Glomerular visceral epithelial cell (primary cell): Measurements from ENCODE around the gene BIVM.

ENCODE experiments used
- DNase-seq: peaks from one replicate; pipeline ENCODE4 v3.0.0-alpha.2; 2016; ENCODE audit errors: extremely low spot score

The BIVM gene

GRCh38 chr13:102784483-102784882 is 14.4 kb upstream of the BIVM start:
- DNase-seq: no peak

GRCh38 chr13:102788683-102789082 is 10.2 kb upstream of the BIVM start:
- DNase-seq: no peak

- no peak for DNase-seq
These were observed 6.5 kb upstream of the BIVM start for GRCh38 chr13:102792396-102792795.

DNA sequence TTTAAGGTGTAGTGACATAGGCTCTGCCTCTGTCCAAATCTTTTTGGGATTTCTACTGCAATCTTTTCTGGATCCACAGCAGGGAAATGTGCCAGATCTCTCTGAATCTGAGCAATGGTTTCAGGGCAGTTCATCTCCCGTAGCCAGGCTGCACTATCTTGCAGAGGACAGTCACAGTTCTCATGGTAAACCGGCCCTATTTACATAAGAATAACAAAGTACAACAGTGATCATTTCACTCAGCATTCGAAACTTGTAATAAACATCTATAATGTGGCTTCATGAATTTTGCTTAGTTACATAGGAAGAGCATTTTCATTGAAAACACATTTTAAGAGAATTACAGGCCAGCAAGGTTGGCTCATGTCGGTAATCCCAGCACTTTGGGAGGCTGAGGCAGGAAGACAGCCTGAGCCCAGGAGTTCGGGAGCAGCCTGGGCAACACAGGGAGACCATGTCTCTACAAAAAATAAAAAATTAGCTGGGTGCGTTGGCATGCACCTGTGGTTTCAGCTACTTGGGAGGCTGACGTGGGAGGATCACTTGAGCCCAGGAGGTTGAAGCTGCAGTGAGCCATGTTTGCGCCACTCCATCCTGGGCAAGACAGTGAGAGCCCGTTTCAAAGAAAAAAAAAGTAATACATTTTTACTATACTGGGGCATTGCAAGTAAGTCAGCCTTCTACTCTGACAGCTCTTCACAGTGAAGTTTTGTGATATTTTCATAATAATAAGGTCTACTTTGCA is 5.1 kb upstream of the BIVM start:
- no peak for DNase-seq

DNA sequence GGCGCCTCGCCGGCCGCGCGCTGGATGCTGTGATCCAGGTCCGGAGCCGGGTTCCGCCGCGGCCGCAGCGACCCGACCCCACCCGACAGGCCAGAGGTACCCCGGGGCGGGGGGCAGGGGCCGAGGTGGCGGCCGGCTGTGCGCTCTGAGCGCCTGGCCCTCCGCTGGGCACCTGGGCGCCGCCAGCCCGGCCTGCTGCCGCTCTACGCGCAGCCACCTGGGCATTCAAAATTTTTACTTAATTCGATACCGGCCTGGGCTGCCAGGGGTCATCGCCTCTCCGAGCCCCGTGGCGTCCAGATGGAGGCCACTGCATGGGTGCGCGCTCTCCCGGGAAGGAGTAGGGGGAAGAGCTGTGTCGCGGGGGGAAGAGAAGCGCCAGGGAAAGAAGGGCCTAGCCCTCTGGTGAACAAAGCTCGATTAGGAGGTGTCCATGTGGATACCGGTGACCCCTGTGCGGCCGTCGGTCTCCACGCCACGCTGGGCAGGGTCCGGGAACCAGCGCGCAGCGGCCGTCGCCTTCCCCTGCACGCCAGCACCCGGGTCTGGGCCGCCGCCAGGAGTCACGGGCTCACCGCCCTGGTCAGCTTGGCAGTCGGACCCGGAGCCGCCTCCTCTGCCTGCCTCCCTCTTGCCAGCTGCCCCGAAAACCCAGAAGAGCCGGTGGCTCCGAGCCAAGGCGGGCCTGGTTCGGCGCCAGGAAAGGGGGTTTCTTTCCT is 666 bp downstream of the BIVM start:
- DNase-seq: no peak

DNA sequence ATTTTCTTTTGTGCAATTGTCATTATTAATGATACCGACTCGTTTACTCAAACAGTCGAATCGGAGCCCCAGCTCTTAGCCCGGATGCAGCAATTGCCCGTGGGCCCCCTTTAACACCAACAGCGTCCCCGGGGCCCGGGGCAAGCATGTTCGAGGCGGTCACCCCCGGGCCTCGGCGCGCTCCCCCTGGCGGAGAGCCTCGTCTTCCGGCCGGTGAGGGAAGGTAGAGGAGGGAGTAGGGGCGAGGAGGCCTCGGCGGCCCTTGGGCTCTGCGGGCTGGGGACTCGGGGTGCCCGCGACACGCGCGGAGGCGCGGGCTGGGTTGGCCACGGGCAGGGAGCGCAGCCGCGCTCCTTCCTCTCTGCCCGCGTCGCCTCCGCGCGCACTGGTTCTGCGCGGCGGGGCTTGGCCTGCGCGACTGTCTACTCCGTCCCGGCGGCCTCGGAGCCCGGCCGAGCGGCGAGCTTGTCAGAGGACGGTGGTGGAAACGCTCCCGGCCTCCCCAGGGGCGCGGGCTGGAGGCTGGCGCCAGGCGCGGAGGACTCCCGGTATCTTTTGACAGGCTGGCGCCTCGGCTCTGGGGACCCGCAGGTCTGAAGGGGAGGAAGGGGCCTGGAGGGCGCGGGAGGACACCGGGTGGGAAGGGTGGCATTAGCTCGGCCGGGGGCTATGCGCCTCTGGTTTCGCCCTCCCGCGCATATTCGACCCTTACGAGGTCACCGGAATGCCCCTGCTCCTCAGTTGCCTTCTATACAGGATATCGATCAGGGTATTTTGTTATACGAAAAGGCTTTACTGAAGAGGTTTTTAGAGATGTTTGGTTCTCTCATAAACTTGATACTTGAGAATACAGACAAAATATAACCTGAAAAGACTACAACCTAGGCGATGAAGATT is 1.5 kb downstream of the BIVM start:
- peak; percentile 82 for DNase-seq

DNA sequence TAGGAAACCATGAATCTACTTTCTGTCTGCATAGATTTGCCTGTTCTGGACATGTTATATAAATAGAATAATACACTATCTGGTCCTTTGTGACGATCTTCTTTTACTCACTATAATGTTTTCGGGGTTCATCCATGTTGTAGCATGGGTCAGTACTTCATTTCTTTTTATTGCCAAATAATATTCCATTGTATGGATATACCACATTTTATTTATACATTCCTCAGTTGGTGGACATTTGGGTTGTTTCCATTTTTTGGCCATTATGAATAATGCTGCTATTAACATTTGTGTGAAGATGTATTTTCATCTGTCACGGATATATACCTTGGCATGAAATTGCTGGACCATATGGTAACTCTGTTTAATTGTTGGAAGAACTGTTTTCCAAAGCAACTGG is 6.8 kb downstream of the BIVM start:
- no peak for DNase-seq

DNA sequence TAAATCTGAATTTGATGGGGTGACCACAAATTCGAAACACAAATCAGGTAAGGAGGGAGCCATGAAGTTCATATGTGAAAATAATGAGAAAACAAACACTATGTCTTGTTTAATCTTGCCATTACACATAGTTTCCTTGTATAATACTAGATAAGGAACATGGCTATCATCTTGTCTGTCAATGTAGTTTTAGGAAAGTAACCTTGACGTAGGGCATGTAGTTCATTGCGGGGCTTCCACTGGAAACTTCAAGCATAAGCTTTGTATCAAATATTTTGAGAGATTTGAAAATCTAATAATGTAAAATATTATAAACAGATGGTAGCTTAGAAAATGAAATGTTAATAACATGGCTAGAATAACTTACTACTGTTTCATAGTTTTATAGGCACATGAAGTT is 8.8 kb downstream of the BIVM start:
- DNase-seq: no peak

- DNase-seq: peak; percentile 59
These were observed 13.8 kb downstream of the BIVM start for GRCh38 chr13:102812611-102813287.

DNA sequence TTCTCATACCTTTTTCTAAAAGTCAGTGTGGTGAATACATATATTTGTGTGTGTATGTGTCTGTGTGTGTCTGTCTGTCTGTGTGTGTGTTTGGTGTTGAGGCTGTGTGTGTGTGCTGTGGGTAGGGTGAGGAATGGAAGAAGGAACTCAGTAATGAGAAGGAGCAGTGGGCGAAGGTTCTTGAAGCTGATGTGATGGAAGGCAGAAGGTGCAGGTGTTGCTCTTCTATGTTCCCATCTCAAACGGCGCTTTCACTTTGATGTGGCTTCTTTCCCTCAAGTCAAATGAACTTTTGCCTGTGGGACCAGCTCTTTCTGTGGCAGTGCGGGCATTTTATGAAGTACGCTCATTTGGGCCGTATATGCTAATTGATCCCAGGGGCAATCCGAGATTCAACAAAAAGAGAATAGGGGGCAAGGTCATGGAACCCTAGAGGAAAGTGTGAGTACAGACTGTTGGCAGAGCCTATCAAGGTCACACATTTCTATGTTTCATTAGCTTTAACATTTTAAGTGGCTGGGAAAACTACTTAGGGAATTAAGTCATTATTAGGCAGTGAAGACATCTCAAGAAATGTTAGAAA is 15.2 kb downstream of the BIVM start:
- no peak for DNase-seq

GRCh38 chr13:102814793-102815192 is 15.9 kb downstream of the BIVM start:
- no peak for DNase-seq

- DNase-seq: no peak
These were observed 16.9 kb downstream of the BIVM start for GRCh38 chr13:102815788-102816187.

GRCh38 chr13:102816708-102817107 is 17.8 kb downstream of the BIVM start:
- peak; percentile 30 for DNase-seq

- no peak for DNase-seq
These were observed 18.3 kb downstream of the BIVM start for GRCh38 chr13:102817241-102817640.

DNA sequence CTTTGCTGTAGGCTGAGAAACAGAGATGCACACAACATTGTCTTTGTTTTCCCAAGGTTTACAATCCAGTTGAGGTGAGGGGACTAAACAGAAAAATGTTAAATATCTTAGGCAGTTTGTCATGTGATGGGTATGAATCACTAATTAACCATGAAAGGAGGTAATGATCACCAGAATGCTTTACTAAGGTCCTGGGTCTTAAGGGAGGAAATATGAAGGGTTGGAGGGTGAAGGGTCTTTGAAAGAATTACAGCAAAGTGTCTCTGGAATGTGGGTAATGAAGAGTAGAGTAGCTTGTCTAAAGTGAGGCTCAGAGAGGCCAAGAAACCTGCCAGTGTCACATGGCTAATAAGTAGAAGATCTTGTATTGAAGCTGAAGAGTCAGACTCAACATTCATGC is 19.0 kb downstream of the BIVM start:
- peak; percentile 54 for DNase-seq

DNA sequence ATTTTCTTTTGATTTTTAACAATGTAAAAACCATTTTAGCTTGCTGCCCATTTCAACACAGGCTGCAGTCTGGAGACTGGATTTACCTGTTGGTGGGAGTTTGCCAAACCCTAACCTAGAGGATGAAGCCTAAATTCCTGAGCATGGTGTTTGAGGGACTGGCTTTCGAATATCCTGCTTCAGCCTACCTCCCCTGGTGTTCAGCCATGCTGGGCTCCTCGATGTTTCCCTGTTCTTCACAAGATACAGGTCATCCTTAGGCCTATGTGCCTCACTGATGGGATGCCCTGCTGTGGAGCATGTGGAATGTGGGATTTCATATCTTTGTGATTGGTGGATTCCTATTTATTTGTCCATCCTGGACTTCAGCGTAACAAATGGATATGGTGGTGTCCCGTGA is 26.5 kb downstream of the BIVM start:
- no peak for DNase-seq

DNA sequence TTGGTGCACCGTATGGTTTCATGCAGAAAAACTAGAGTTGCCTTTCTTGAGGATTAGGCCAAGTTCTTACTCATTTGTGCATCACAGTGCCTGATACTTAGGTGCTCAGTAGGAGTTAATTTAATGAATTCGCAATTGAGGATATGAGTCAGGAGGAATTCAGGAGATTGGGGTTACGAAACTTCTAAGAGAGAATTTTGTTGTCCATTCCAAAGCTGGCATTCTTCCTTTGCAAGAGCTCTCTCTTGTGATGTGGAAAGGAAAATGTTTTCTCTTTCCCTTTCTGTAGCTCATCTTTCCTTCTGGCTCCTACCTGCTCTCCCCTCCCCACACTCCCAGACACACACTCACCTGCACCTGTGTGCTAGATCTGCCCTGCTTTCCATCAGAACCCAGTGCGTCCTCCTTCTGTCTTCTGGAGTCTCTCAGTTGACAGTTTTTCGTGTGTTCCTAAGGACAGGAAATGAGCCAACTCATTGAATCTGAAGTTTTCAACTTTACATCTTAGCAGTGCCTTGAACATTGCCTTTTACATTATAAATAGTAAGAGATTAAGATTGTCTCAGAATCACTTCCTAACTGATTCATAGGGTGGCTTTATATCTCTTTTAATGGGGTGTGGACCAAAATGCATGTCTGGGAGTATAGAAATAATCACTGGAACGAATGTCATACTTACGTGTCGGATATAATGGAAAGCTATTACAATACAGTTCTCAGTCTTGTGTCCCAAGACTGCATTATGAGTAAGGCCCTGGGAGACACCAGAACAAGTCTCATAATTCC is 27.2 kb downstream of the BIVM start:
- peak; percentile 64 for DNase-seq

DNA sequence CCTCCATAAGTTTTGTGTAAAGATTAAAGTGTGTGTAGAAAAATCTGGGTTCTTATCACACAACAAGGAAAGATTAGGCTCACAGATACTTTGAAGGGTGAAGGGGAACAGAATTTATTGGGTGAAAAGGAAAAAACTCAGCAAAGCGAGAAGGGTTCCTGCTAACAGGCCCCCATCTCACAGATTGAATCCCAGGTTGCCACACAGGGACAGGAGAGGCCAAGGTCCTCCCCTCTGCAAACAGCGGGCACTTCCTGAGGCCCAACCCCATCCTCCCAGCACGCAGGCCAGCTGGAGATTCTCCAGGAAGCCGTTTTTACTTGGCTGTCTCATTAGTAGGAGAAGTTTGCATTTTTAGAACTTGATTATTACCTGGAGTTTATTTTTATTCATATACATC is 31.7 kb downstream of the BIVM start:
- DNase-seq: no peak

GRCh38 chr13:102836471-102836870 is 37.6 kb downstream of the BIVM start:
- no peak for DNase-seq

DNA sequence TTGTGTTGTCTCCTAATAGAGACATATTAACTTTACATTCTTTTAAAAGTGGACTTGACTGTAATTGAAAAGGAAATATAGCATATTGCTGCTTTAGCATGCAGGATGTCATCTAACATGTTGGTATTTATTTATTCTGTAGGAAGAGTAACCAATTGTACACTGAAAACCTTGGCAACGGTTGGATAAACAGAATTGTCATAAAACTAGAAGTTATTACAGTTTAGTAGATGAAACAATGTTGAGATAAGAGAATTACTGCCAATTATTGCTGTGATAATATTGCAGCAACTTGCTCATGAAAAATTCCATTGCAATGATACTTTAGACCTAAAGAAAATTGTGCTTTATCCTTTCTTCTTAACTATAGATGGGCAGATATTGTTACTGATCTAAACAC is 39.4 kb downstream of the BIVM start:
- DNase-seq: no peak

DNA sequence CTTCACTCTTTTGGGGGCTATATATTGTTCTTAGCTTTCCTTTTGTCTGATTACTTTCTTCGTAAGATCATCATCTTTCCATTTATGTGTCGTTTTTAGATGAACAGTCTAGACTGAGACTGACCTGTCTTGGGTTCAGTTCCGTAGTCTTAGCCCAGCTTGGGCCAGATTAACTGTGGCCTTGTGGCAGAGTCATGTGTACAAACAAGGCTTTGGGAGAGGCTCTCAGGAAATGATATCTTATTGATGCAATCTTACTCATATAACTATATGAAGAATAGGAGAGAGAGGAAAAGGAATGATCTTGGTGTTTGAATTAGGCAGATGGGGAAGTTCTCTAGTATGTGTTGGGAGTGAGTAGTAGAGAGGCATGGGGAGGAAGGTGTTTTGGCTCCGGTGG is 40.1 kb downstream of the BIVM start:
- no peak for DNase-seq
